Caco-2 (cell line): Measurements from ENCODE around the gene MPDZ. TPM values are rescaled to one million over a fixed set of nuclear protein-coding genes. Genes with fewer than 3 reads are reported as not detected.

Experiments
- BruUV-seq: library from RNA; stranded (reverse); fragments of 400-500 nt; replicated peaks from 2 replicates; lab custom pipeline; 2021; lab: Mats Ljungman, UMichigan
- CTCF ChIA-PET: fragments of 300-600 bp; sonication (Branson Sonifier 250); formaldehyde crosslinking; loops from one replicate; lab custom pipeline; 2022; ENCODE audit warnings: antibody characterized with exemption; lab: Charles Lee
- POLR2A ChIA-PET: fragments of 300-600 bp; sonication (Branson Sonifier 250); formaldehyde crosslinking; loops from one replicate; lab custom pipeline; 2022; ENCODE audit warnings: antibody characterized with exemption; lab: Charles Lee
- DNase-seq, 2 experiments: peaks; one replicate each; pipeline versions ENCODE4 v3.0.0 to v3.0.0-alpha.2; 2020 to 2022
- H3K27me3 ChIP-seq: replicated peaks from 2 replicates; pipeline ENCODE4 v1.6.0; 2011; ENCODE audit warnings: low read length; ENCODE audit not compliant: control insufficient read depth, insufficient read depth
- H3K36me3 ChIP-seq: 2 replicates; pipeline ENCODE4 v1.5.1; 2011; ENCODE audit warnings: low read length; ENCODE audit not compliant: control insufficient read depth, insufficient read depth
- H3K4me1 ChIP-seq: fragments of 250-450 bp; sonication (Bioruptor Pico); 2 replicates; pipeline ENCODE4 v1.5.1; 2020; ENCODE audit warnings: mild to moderate bottlenecking
- H3K4me3 ChIP-seq: 2 replicates; pipeline ENCODE4 v1.5.1; 2011; ENCODE audit warnings: low read depth, mild to moderate bottlenecking, control low read depth, low read length
- H3K9me3 ChIP-seq: fragments of 250-450 bp; sonication (Bioruptor Pico); 2 replicates; pipeline ENCODE4 v1.5.1; 2020; ENCODE audit warnings: mild to moderate bottlenecking, moderate library complexity
- H3K27ac Mint-ChIP-seq: one replicate; pipeline ENCODE4 v1.8.0; 2022; ENCODE audit warnings: mixed read lengths; ENCODE audit not compliant: unreplicated experiment
- H3K27me3 Mint-ChIP-seq: one replicate; pipeline ENCODE4 v1.8.0; 2022; ENCODE audit warnings: mixed read lengths; ENCODE audit not compliant: insufficient read depth, unreplicated experiment
- H3K36me3 Mint-ChIP-seq: one replicate; pipeline ENCODE4 v1.8.0; 2022; ENCODE audit warnings: mild to moderate bottlenecking, mixed read lengths; ENCODE audit not compliant: insufficient read depth, unreplicated experiment
- H3K4me1 Mint-ChIP-seq: one replicate; pipeline ENCODE4 v1.8.0; 2022; ENCODE audit warnings: low read depth, mixed read lengths; ENCODE audit not compliant: unreplicated experiment
- H3K4me3 Mint-ChIP-seq: one replicate; pipeline ENCODE4 v1.8.0; 2022; ENCODE audit warnings: mild to moderate bottlenecking, moderate library complexity, mixed read lengths; ENCODE audit not compliant: unreplicated experiment
- H3K9me3 Mint-ChIP-seq: one replicate; pipeline ENCODE4 v1.8.0; 2022; ENCODE audit warnings: mixed read lengths; ENCODE audit not compliant: unreplicated experiment
- intact Hi-C: fragments of 100-400 bp; cut with micrococcal nuclease; formaldehyde crosslinking; loops from one replicate; pipeline ENCODE4 v1.10.0; 2022; ENCODE audit not compliant: unreplicated experiment
- total RNA-seq: library from RNA; stranded (reverse); gene quantifications from 2 replicates; pipeline ENCODE4 v1.2.3, GENCODE V29; 2022
- TF ChIP-seq, protein P1 (sequence below), 2 experiments: fragments of 200-600 bp in 1 of 2; IDR thresholded peaks; 1 replicate in 1 of 2; 2 replicates in 1 of 2; pipeline versions ENCODE4 v1.5.1 to v1.8.0; 2011 to 2022; ENCODE audit warnings: antibody characterized with exemption in 1 of 2, control low read depth in 1 of 2, inconsistent platforms in 1 of 2, low read depth in 1 of 2, low read length in 1 of 2, mild to moderate bottlenecking in 1 of 2, moderate library complexity in 1 of 2; ENCODE audit not compliant: insufficient read depth in 1 of 2, severe bottlenecking in 1 of 2, unreplicated experiment in 1 of 2

Gene MPDZ
- total RNA-seq, 1 experiment from 2014 or later, result not detected

DNA sequence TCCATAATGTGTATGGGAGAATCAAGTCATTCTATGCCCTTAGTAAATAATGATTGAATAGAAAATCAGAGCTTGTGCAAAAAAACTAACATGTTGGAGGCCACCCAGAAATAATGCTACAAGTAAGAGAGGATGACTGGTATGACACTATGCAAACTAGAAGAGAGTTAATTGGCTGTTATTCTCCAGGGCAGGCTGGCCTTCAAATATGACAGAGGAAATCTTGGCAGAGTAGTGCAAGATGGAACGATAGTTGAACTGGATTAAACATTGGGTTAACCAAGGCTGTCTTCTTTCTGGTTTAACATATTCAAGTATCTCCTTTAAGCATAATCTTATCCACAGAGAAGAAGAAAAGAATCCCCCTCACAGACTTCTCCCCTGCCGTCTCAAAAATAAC lies 196.1 kb downstream of the MPDZ start:
- Mint-ChIP-seq H3K36me3 (no peaks in the 10 kb centered on the region), H3K27ac (no peak overlapping the region), H3K4me1 (no peaks in the 10 kb centered on the region), H3K9me3 (no peaks in the 10 kb centered on the region), H3K27me3 (no peaks in the 10 kb centered on the region), H3K4me3 (no peak overlapping the region)
- no peak overlapping the region for H3K4me3 ChIP-seq
- no peaks in the 10 kb centered on the region for H3K9me3 ChIP-seq
- no peak for DNase-seq
- no peaks in the 10 kb centered on the region for H3K4me1 ChIP-seq
- intact Hi-C loops, result no loop called here
- CTCF ChIA-PET, result no interaction called here
- no peaks in the 10 kb centered on the region for H3K36me3 ChIP-seq
- H3K27me3 ChIP-seq, result no peaks in the 10 kb centered on the region
- POLR2A ChIA-PET, result no interaction called here
- BruUV-seq, result no TSS peak
- TF ChIP-seq, protein P1, sequence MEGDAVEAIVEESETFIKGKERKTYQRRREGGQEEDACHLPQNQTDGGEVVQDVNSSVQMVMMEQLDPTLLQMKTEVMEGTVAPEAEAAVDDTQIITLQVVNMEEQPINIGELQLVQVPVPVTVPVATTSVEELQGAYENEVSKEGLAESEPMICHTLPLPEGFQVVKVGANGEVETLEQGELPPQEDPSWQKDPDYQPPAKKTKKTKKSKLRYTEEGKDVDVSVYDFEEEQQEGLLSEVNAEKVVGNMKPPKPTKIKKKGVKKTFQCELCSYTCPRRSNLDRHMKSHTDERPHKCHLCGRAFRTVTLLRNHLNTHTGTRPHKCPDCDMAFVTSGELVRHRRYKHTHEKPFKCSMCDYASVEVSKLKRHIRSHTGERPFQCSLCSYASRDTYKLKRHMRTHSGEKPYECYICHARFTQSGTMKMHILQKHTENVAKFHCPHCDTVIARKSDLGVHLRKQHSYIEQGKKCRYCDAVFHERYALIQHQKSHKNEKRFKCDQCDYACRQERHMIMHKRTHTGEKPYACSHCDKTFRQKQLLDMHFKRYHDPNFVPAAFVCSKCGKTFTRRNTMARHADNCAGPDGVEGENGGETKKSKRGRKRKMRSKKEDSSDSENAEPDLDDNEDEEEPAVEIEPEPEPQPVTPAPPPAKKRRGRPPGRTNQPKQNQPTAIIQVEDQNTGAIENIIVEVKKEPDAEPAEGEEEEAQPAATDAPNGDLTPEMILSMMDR (IDR thresholded peaks at IDR 0.05; ENCODE audit: insufficient read depth in 1 of 2, low read depth in 1 of 2, low read length in 1 of 2, severe bottlenecking in 1 of 2, unreplicated experiment in 1 of 2), result no peak

DNA sequence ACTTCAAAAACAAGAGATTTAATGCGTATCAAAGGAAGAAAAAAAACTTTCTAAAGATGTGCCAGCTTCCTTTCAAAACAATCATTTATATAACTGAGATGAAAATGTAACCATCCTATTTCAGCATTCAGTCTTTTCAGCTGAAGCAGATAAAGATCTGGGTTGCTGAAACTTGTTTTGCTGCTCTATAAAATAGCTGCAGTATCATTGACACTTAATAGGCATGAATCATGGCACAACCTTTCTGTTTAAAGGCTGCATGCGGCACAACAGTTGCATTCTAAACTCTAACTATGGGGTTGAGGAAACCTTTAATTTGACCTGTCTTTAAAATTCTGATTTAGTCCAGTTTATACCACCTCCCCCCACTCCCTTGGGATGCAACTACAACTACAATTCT lies 196.7 kb downstream of the MPDZ start:
- CTCF ChIA-PET, result no interaction called here
- TF ChIP-seq, protein P1 (IDR thresholded peaks at IDR 0.05; ENCODE audit: insufficient read depth in 1 of 2, low read depth in 1 of 2, low read length in 1 of 2, severe bottlenecking in 1 of 2, unreplicated experiment in 1 of 2), result no peak
- no peaks in the 10 kb centered on the region for H3K4me1 Mint-ChIP-seq
- no peaks in the 10 kb centered on the region for H3K9me3 ChIP-seq
- no peaks in the 10 kb centered on the region for H3K36me3 ChIP-seq
- POLR2A ChIA-PET, result no interaction called here
- no peaks in the 10 kb centered on the region for H3K4me1 ChIP-seq
- H3K4me3 Mint-ChIP-seq, result no peak overlapping the region
- DNase-seq, result no peak
- intact Hi-C loops, result no loop called here
- H3K9me3 Mint-ChIP-seq, result no peaks in the 10 kb centered on the region
- no peaks in the 10 kb centered on the region for H3K36me3 Mint-ChIP-seq
- H3K27me3 ChIP-seq, result no peaks in the 10 kb centered on the region
- no peak overlapping the region for H3K27ac Mint-ChIP-seq
- H3K27me3 Mint-ChIP-seq, result no peaks in the 10 kb centered on the region
- no TSS peak for BruUV-seq
- H3K4me3 ChIP-seq, result no peak overlapping the region

DNA sequence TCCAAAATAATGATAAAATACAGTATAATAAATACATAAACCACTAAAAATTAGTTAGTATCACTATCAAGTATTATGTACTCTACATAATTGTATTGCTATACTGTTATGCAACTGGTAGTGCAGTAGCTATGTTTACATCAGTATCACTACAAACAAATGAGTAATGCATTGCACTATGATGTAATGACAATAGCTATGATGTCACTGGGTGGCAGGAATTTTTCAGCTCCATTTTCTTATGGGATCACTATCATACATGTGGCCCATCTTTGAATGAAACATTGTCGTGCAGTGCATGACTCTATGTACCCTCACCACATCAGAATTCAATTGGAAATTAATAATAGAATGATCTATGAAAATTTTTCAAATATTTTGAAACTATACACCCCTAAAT lies 201.3 kb downstream of the MPDZ start:
- Histone ChIP-seq H3K4me3 (no peak overlapping the region), H3K36me3 (no peaks in the 10 kb centered on the region), H3K9me3 (no peaks in the 10 kb centered on the region), H3K4me1 (no peaks in the 10 kb centered on the region), H3K27me3 (no peaks in the 10 kb centered on the region)
- ChIA-PET POLR2A (no interaction called here), CTCF (no interaction called here)
- H3K27me3 Mint-ChIP-seq, result no peaks in the 10 kb centered on the region
- no TSS peak for BruUV-seq
- no peak overlapping the region for H3K4me3 Mint-ChIP-seq
- no peak for DNase-seq
- H3K4me1 Mint-ChIP-seq, result no peaks in the 10 kb centered on the region
- TF ChIP-seq, protein P1 (IDR thresholded peaks at IDR 0.05; ENCODE audit: insufficient read depth in 1 of 2, low read depth in 1 of 2, low read length in 1 of 2, severe bottlenecking in 1 of 2, unreplicated experiment in 1 of 2), result no peak
- intact Hi-C loops, result no loop called here
- no peaks in the 10 kb centered on the region for H3K9me3 Mint-ChIP-seq
- no peaks in the 10 kb centered on the region for H3K36me3 Mint-ChIP-seq
- no peak overlapping the region for H3K27ac Mint-ChIP-seq
